GM13976 (cell line): ENCODE data around the gene DYRK2.

Experiments
- DNase-seq: peaks from one replicate; pipeline ENCODE4 v3.0.0; 2012; ENCODE audit warnings: low spot score
- in situ Hi-C: fragments of 300-500 bp; cut with MboI; formaldehyde crosslinking; loops from one replicate; pipeline ENCODE4 v1.12.0; 2022; ENCODE audit warnings: low sequenced_read_pairs, mixed read lengths, inconsistent platforms; ENCODE audit not compliant: unreplicated experiment
- TF ChIP-seq, protein P1 (sequence below): IDR thresholded peaks from 2 replicates; pipeline ENCODE4 v1.5.1; 2012; ENCODE audit warnings: borderline replicate concordance, mild to moderate bottlenecking; ENCODE audit not compliant: insufficient read depth; ENCODE audit errors: extremely low read depth, missing control alignments, control extremely low read depth

The DYRK2 gene

DNA sequence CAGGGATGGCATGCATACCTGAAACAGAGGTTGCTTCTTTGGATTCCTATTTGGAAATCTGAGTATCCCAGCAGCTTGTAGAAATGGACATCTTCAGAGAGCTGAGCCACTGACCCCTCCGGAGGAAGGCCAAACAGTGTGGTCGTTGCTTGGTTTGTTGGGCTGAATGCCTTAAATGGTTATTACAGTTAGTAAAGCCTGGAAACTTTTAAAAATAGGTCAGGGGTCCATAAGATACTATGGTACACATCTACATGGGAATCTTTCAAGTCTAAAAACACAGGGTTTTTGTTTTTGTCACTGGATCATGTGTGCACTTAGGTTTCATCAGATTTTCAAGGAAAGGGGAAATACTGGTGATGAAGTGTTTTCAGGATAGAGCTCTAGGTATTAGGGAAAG is 7.7 kb downstream of the DYRK2 start:
- in situ Hi-C loops, result no loop called here
- no peak for DNase-seq
- TF ChIP-seq, protein P1, sequence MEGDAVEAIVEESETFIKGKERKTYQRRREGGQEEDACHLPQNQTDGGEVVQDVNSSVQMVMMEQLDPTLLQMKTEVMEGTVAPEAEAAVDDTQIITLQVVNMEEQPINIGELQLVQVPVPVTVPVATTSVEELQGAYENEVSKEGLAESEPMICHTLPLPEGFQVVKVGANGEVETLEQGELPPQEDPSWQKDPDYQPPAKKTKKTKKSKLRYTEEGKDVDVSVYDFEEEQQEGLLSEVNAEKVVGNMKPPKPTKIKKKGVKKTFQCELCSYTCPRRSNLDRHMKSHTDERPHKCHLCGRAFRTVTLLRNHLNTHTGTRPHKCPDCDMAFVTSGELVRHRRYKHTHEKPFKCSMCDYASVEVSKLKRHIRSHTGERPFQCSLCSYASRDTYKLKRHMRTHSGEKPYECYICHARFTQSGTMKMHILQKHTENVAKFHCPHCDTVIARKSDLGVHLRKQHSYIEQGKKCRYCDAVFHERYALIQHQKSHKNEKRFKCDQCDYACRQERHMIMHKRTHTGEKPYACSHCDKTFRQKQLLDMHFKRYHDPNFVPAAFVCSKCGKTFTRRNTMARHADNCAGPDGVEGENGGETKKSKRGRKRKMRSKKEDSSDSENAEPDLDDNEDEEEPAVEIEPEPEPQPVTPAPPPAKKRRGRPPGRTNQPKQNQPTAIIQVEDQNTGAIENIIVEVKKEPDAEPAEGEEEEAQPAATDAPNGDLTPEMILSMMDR, result no peak

DNA sequence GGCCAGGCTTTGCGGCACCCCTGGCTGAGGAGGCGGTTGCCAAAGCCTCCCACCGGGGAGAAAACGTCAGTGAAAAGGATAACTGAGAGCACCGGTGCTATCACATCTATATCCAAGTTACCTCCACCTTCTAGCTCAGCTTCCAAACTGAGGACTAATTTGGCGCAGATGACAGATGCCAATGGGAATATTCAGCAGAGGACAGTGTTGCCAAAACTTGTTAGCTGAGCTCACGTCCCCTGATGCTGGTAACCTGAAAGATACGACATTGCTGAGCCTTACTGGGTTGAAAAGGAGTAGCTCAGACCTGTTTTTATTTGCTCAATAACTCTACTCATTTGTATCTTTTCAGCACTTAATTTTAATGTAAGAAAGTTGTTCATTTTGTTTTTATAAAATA is 9.9 kb downstream of the DYRK2 start:
- no peak for DNase-seq
- TF ChIP-seq, protein P1, result no peak
- in situ Hi-C loops, result no loop called here

DNA sequence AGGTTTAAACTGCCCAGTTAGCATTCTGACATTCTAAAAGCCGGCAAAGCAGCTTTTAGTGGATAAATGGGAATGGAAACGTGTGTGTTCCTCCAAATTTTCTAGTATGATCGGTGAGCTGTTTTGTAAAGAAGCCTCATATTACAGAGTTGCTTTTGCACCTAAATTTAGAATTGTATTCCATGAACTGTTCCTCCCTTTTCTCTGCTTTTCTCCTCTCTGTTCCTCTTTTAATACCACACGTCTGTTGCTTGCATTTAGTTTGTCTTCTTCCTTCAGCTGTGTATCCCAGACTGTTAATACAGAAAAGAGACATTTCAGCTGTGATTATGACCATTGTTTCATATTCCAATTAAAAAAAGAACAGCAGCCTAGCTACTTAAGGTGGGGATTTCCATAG is 10.7 kb downstream of the DYRK2 start:
- no peak for DNase-seq
- TF ChIP-seq, protein P1, result no peak
- in situ Hi-C loops, result no loop called here

DNA sequence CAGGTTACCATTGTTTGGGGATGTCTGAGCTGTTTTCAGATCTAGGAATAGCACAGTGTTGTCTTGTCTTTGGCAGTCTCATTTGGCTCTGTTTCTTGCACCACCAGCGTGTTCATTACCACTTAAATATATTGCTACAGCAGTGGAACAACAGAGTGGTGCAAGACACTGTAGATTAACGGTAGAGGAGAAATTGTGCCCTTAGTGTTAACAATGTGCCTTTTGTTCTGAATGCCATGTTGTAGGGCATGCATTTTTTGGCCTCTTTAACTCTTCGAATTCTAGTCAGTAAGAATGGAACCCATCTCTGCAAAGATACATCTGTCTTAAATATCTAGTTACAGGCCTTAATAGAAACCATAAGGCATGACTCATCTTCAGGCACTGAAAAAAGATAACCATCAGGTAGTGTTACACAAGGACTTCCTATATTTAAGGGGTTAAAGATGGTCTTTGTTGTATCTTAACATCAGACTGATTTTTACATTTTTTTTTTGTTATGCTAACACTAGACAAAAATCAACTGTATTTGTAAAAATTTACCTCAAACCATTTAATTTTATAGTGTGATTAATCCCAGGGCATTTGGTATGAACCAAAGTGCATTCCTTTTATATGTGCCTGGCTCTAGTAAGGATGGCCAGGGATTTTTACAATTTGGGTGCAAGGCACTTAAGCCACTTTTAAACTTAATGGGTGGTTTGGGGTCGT is 12.9 kb downstream of the DYRK2 start:
- no peak for DNase-seq
- in situ Hi-C loops, result no loop called here
- TF ChIP-seq, protein P1, result no peak

DNA sequence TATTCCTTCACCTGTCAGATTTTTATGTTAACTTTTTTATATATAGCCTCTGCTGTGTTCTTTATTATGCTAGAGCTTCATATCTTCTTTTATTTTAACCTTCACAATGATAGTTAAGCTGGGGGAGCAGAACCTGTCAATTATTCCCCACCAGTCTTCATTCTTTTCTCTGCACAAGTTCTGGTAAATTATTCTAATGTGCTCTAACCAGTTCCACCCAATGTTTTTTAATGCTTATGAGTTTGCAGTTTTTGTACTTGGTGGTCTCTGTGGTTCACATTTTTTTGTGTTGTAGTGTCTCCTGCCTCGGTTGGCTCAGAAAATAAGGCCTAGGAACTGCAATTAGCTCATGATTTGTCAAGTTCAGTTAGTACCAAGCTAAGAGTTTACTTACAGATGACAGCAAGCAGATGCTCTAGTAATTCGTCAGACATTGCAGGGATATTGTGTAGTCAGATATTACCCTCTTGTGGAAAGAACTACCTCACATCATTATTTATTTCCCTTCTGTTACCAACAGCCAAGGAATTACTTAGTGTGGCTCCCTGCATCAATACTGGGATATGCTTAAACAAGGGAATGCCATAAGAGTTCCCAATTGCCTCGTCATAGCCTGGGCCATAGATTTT is 14.5 kb downstream of the DYRK2 start:
- TF ChIP-seq, protein P1, result no peak
- in situ Hi-C loops, result no loop called here
- DNase-seq, result no peak

DNA sequence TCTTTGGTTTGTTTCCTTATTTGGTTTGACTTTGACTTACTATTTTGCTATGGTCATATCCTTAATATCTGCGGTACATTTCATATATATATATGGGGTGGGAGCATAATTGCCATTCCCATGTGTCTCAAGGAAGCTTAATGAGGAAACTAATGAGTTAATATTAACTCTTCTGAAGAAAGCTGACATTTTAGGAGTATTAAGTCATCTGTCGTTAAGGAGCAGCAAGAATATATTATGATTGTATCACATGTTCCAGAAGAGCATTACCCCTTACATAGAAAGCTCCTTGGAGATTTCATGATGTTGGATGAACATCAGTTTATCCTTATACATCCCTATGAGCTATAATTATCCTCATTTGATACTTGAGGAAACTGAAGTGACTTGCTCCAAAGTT is 15.6 kb downstream of the DYRK2 start:
- TF ChIP-seq, protein P1, result no peak
- DNase-seq, result no peak
- in situ Hi-C loops, result no loop called here
